ENCODE measurements around the gene SLC23A3.

The SLC23A3 gene

GRCh38 chr2:219140722-219141121 is 29.1 kb downstream of the SLC23A3 start:
- DNase-seq (ENCODE audit: low read depth): no peak

- DNase-seq (ENCODE audit: low read depth): no peak
Observed at GRCh38 chr2:219133976-219134375, 35.9 kb downstream of the SLC23A3 start.

- no peak for DNase-seq (ENCODE audit: low read depth)
Observed at GRCh38 chr2:219131744-219132143, 38.1 kb downstream of the SLC23A3 start.

GRCh38 chr2:219131327-219131726 is 38.5 kb downstream of the SLC23A3 start:
- no peak for DNase-seq (ENCODE audit: low read depth)

- DNase-seq (ENCODE audit: low read depth): no peak
Observed at GRCh38 chr2:219129589-219129988, 40.2 kb downstream of the SLC23A3 start.

GRCh38 chr2:219128396-219128795 is 41.4 kb downstream of the SLC23A3 start:
- no peak for DNase-seq (ENCODE audit: low read depth)

GRCh38 chr2:219127037-219127635 is 42.7 kb downstream of the SLC23A3 start:
- no peak for DNase-seq (ENCODE audit: low read depth)

GRCh38 chr2:219126555-219126954 is 43.3 kb downstream of the SLC23A3 start:
- DNase-seq (ENCODE audit: low read depth): no peak

- DNase-seq (ENCODE audit: low read depth): no peak
Observed at GRCh38 chr2:219125886-219126270, 44.0 kb downstream of the SLC23A3 start.

- peak; percentile 84 for DNase-seq (ENCODE audit: low read depth)
Observed at GRCh38 chr2:219125225-219125885, 44.5 kb downstream of the SLC23A3 start.

GRCh38 chr2:219124381-219125110 is 45.3 kb downstream of the SLC23A3 start:
- no peak for DNase-seq (ENCODE audit: low read depth)

GRCh38 chr2:219123356-219124135 is 46.3 kb downstream of the SLC23A3 start:
- DNase-seq (ENCODE audit: low read depth): no peak

GRCh38 chr2:219122202-219122980 is 47.4 kb downstream of the SLC23A3 start:
- DNase-seq (ENCODE audit: low read depth): no peak

GRCh38 chr2:219120082-219120481 is 49.7 kb downstream of the SLC23A3 start:
- no peak for DNase-seq (ENCODE audit: low read depth)

GRCh38 chr2:219119422-219120043 is 50.3 kb downstream of the SLC23A3 start:
- no peak for DNase-seq (ENCODE audit: low read depth)

GRCh38 chr2:219118504-219118903 is 51.3 kb downstream of the SLC23A3 start:
- no peak for DNase-seq (ENCODE audit: low read depth)

GRCh38 chr2:219116776-219117646 is 52.8 kb downstream of the SLC23A3 start:
- no peak for DNase-seq (ENCODE audit: low read depth)

- no peak for DNase-seq (ENCODE audit: low read depth)
Observed at GRCh38 chr2:219112651-219113338, 57.0 kb downstream of the SLC23A3 start.

GRCh38 chr2:219112062-219112406 is 57.8 kb downstream of the SLC23A3 start:
- DNase-seq (ENCODE audit: low read depth): no peak

Measured in non-pigmented ciliary epithelial cell (primary cell).